ENCODE data around the gene MAP3K14. TPM values are rescaled to one million over a fixed set of nuclear protein-coding genes. Genes with fewer than 3 reads are reported as not detected.

The MAP3K14 gene
- total RNA-seq, 1 experiment from 2014 or later: 16.4 TPM

GRCh38 chr17:45223539-45224528, 93.0 kb downstream of the MAP3K14 start:
- BruUV-seq (replicated peaks): no TSS peak
- no peaks in the 10 kb centered on the region for H3K79me2 ChIP-seq (ENCODE audit: insufficient read depth, low read length)
- H3K4me3 ChIP-seq (replicated peaks in 1 of 2; ENCODE audit: low read depth in 1 of 2, low read length in 2 of 2): no peak overlapping the region
- DNase-seq (ENCODE audit: low read depth, low spot score) (no peak), ATAC-seq (no peak)
- H3K4me2 ChIP-seq (ENCODE audit: low read length): 0 out of 2 replicates have a peak overlapping the region, but pooled peaks have one; percentile 89
- H3K9me2 ChIP-seq (ENCODE audit: insufficient read depth): no peaks in the 10 kb centered on the region
- no peaks in the 10 kb centered on the region for H3K27me3 ChIP-seq (ENCODE audit: insufficient read depth, low read length)
- H3K9ac ChIP-seq (ENCODE audit: low read length): no peak overlapping the region
- no peak for TF ChIP-seq CBX3 (IDR thresholded peaks at IDR 0.05; ENCODE audit: low read depth)
- TF ChIP-seq ZNF274 (IDR thresholded peaks at IDR 0.05; ENCODE audit: low read depth, low read length): no peak
- no peak for TF ChIP-seq EZH2 (IDR thresholded peaks at IDR 0.05)
- TF ChIP-seq FOSL1 (IDR thresholded peaks at IDR 0.05; ENCODE audit: low read depth): no peak
- no peak for TF ChIP-seq POLR2A (IDR thresholded peaks at IDR 0.05; ENCODE audit: borderline replicate concordance, extremely low read depth, insufficient read depth, insufficient read length)
- TF ChIP-seq SIN3A (IDR thresholded peaks at IDR 0.05; ENCODE audit: low read depth): no peak
- TF ChIP-seq RAD21 (IDR thresholded peaks at IDR 0.05; ENCODE audit: low read depth): no peak
- no peak overlapping the region for H2AFZ ChIP-seq (ENCODE audit: low read depth, low read length, poor library complexity, severe bottlenecking)
- peaks cover 11 to 68% of the 10 kb centered on the region in 2 experiments for H3K4me1 ChIP-seq (ENCODE audit: control insufficient read depth in 1 of 2, insufficient read depth in 2 of 2, low read length in 2 of 2)
- POLR2A ChIA-PET: no interaction called here
- no peaks in the 10 kb centered on the region for H3K36me3 ChIP-seq (ENCODE audit: control insufficient read depth in 1 of 2, insufficient read depth in 2 of 2, low read length in 2 of 2)
- no peaks in the 10 kb centered on the region for H4K20me1 ChIP-seq (ENCODE audit: insufficient read depth)
- CTCF ChIA-PET: interaction anchor here (1.1 kb wide), 2 partner anchors 8 to 202 kb away, joined by 3 read pairs; no protein-coding TSS in a partner anchor
- intact Hi-C loops (cut with micrococcal nuclease): no loop called here
- RAD21 ChIA-PET (ENCODE audit: low non-redundant PET in 1 of 2, low total read pairs in 2 of 2, uncharacterized antibody in 2 of 2, unreplicated experiment in 2 of 2): no interaction called here
- no peaks in the 10 kb centered on the region for H3K9me3 ChIP-seq (ENCODE audit: control insufficient read depth in 1 of 2, insufficient read depth in 1 of 2, low read depth in 1 of 2, low read length in 2 of 2)
- no peak overlapping the region for H3K27ac ChIP-seq (ENCODE audit: low read depth, low read length)

GRCh38 chr17:45222996-45223538, 93.8 kb downstream of the MAP3K14 start:
- H2AFZ ChIP-seq (ENCODE audit: low read depth, low read length, poor library complexity, severe bottlenecking): no peak overlapping the region
- H4K20me1 ChIP-seq (ENCODE audit: insufficient read depth): no peaks in the 10 kb centered on the region
- peak overlapping the region in 1 of 2 experiments; percentile 43; a peak in 3 of 4 replicates for H3K4me3 ChIP-seq (replicated peaks in 1 of 2; ENCODE audit: low read depth in 1 of 2, low read length in 2 of 2)
- no peaks in the 10 kb centered on the region for H3K79me2 ChIP-seq (ENCODE audit: insufficient read depth, low read length)
- ChIA-PET POLR2A (no interaction called here), RAD21 (ENCODE audit: low non-redundant PET in 1 of 2, low total read pairs in 2 of 2, uncharacterized antibody in 2 of 2, unreplicated experiment in 2 of 2) (no interaction called here), CTCF (interaction anchor here (1.1 kb wide), 2 partner anchors 9 to 202 kb away, joined by 3 read pairs; no protein-coding TSS in a partner anchor)
- no peak overlapping the region for H3K9ac ChIP-seq (ENCODE audit: low read length)
- H3K4me2 ChIP-seq (ENCODE audit: low read length): peak overlapping the region; percentile 89
- peaks cover 3 to 63% of the 10 kb centered on the region in 2 experiments; a peak in 3 of 4 replicates for H3K4me1 ChIP-seq (ENCODE audit: control insufficient read depth in 1 of 2, insufficient read depth in 2 of 2, low read length in 2 of 2)
- no peaks in the 10 kb centered on the region for H3K9me3 ChIP-seq (ENCODE audit: control insufficient read depth in 1 of 2, insufficient read depth in 1 of 2, low read depth in 1 of 2, low read length in 2 of 2)
- BruUV-seq (replicated peaks): TSS peak; percentile 53
- no peak overlapping the region for H3K27ac ChIP-seq (ENCODE audit: low read depth, low read length)
- H3K36me3 ChIP-seq (ENCODE audit: control insufficient read depth in 1 of 2, insufficient read depth in 2 of 2, low read length in 2 of 2): no peaks in the 10 kb centered on the region
- DNase-seq (ENCODE audit: low read depth, low spot score): no peak
- no peak for ATAC-seq
- no peaks in the 10 kb centered on the region for H3K9me2 ChIP-seq (ENCODE audit: insufficient read depth)
- intact Hi-C loops (cut with micrococcal nuclease): no loop called here
- no peaks in the 10 kb centered on the region for H3K27me3 ChIP-seq (ENCODE audit: insufficient read depth, low read length)
- TF ChIP-seq TCF7L2 (IDR thresholded peaks at IDR 0.05; ENCODE audit: borderline replicate concordance, extremely low read depth, insufficient read depth, insufficient read length): no peak
- TF ChIP-seq ZBTB33 (IDR thresholded peaks at IDR 0.05; ENCODE audit: extremely low read depth, insufficient replicate concordance, low read length): no peak
- no peak for TF ChIP-seq POLR2AphosphoS5 (IDR thresholded peaks at IDR 0.05; ENCODE audit: low read depth, low read length)
- TF ChIP-seq ZNF274 (IDR thresholded peaks at IDR 0.05; ENCODE audit: low read depth, low read length): no peak
- TF ChIP-seq POLR2A (IDR thresholded peaks at IDR 0.05; ENCODE audit: borderline replicate concordance, extremely low read depth, insufficient read depth, insufficient read length): no peak
- TF ChIP-seq CTCF (IDR thresholded peaks at IDR 0.05 in 2 of 3, conservative IDR thresholded peaks at IDR 0.05 in 1 of 3; ENCODE audit: borderline replicate concordance in 1 of 3, insufficient read depth in 1 of 3, low read depth in 2 of 3, low read length in 2 of 3): no peak
- TF ChIP-seq CBX3 (IDR thresholded peaks at IDR 0.05; ENCODE audit: low read depth): no peak
- TF ChIP-seq MAX (IDR thresholded peaks at IDR 0.05): no peak
- TF ChIP-seq EZH2 (IDR thresholded peaks at IDR 0.05): no peak
- no peak for TF ChIP-seq CEBPB (IDR thresholded peaks at IDR 0.05; ENCODE audit: low read depth)

Measured in HCT116 (cell line).